RWPE1 (cell line): Measurements from ENCODE around the gene BICDL2.

Experiments used
- CTCF ChIA-PET: fragments of 350-600 bp; sonication (Branson Sonifier 250); formaldehyde crosslinking; extraction: SDS; loops from one replicate; lab custom pipeline; 2021; lab: Yijun Ruan, JAX
- POLR2A ChIA-PET: fragments of 400-600 bp; formaldehyde crosslinking; extraction: SDS; loops from one replicate; lab custom pipeline; 2020; ENCODE audit warnings: antibody characterized with exemption; ENCODE audit not compliant: low non-redundant PET; lab: Yijun Ruan, JAX
- DNase-seq: peaks from one replicate; pipeline ENCODE4 v3.0.0; 2012; ENCODE audit warnings: low spot score
- H3K27ac ChIP-seq: fragments of 450-650 bp; 2 replicates; pipeline ENCODE4 v1.5.1; 2017
- TF ChIP-seq, protein P1 (sequence below): fragments of 450-650 bp; conservative IDR thresholded peaks from 2 replicates; pipeline ENCODE4 v1.5.1; 2017; ENCODE audit warnings: low read depth, mild to moderate bottlenecking

Gene BICDL2

GRCh38 chr16:3047387-3047720 is 10.6 kb upstream of the BICDL2 start:
- CTCF ChIA-PET = interaction anchor here (0.9 to 2.8 kb wide), 2 partner anchors 12 to 16 kb away, joined by 4 to 22 read pairs; no protein-coding TSS in a partner anchor

GRCh38 chr16:3046641-3047386 is 10.1 kb upstream of the BICDL2 start:
- H3K27ac ChIP-seq = no peak overlapping the region
- ChIA-PET POLR2A (interaction anchor here (0.8 kb wide), 1 partner anchor 10 kb away, joined by 3 read pairs; no protein-coding TSS in a partner anchor), CTCF (interaction anchor here (0.9 to 2.8 kb wide), 2 partner anchors 12 to 15 kb away, joined by 4 to 22 read pairs; no protein-coding TSS in a partner anchor)
- TF ChIP-seq, protein P1, sequence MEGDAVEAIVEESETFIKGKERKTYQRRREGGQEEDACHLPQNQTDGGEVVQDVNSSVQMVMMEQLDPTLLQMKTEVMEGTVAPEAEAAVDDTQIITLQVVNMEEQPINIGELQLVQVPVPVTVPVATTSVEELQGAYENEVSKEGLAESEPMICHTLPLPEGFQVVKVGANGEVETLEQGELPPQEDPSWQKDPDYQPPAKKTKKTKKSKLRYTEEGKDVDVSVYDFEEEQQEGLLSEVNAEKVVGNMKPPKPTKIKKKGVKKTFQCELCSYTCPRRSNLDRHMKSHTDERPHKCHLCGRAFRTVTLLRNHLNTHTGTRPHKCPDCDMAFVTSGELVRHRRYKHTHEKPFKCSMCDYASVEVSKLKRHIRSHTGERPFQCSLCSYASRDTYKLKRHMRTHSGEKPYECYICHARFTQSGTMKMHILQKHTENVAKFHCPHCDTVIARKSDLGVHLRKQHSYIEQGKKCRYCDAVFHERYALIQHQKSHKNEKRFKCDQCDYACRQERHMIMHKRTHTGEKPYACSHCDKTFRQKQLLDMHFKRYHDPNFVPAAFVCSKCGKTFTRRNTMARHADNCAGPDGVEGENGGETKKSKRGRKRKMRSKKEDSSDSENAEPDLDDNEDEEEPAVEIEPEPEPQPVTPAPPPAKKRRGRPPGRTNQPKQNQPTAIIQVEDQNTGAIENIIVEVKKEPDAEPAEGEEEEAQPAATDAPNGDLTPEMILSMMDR = no peak
- no peak for DNase-seq

More at GRCh38 chr16:3047387-3047720, 10.6 kb upstream of the BICDL2 start:
- H3K27ac ChIP-seq = no peak overlapping the region
- POLR2A ChIA-PET = interaction anchor here (0.8 kb wide), 1 partner anchor 9 kb away, joined by 3 read pairs; no protein-coding TSS in a partner anchor
- TF ChIP-seq, protein P1 = no peak
- no peak for DNase-seq

- TF ChIP-seq, protein P1 = no peak
- CTCF ChIA-PET = interaction anchor here (0.6 to 2.3 kb wide), 2 partner anchors 14 to 65 kb away, joined by 8 to 12 read pairs; no protein-coding TSS in a partner anchor
- POLR2A ChIA-PET = no interaction called here
- no peak within 1 kb of the TSS for H3K27ac ChIP-seq
- no peak for DNase-seq
Measured at GRCh38 chr16:3045758-3046640, 9.3 kb upstream of the BICDL2 start, which contains the start of gene MMP25. Gene MMP25 (plus strand): TSS chr16:3046561. CDS start chr16:3046918, 357 bp downstream.

- ChIA-PET CTCF (interaction anchor here (0.7 to 2.3 kb wide), 2 partner anchors 13 to 36 kb away, joined by 3 to 12 read pairs; no protein-coding TSS in a partner anchor), POLR2A (no interaction called here)
- no peak overlapping the region for H3K27ac ChIP-seq
- TF ChIP-seq, protein P1 = no peak
- DNase-seq = no peak
Measured at GRCh38 chr16:3044708-3045107, 8.0 kb upstream of the BICDL2 start.

DNA sequence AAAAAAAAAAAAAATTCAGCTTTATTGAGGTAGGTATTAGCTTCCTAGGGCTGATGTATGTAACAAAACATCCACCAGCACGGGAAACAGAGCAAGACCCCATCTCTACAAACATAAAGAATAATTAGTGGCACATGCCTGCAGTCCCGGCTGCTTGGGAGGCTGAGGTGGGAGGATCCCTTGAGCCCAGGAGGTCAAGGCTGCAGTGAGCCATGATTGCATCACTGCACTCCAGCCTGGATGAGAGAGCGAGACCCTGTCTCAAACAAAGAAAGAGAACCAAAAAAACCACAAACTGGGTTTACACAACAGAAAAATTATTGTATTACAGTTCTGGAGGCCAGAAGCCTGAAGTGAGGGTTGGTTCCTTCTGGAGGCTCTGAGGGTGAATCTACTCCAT is 5.6 kb upstream of the BICDL2 start:
- ChIA-PET CTCF (interaction anchor here (0.7 to 1.4 kb wide), 3 partner anchors 9 to 17 kb away, joined by 3 to 5 read pairs (median 5); no protein-coding TSS in a partner anchor), POLR2A (no interaction called here)
- no peak overlapping the region for H3K27ac ChIP-seq

More for the DNA sequence above, 5.6 kb upstream of the BICDL2 start:
- no peak for DNase-seq
- TF ChIP-seq, protein P1 = no peak
